ENCODE measurements around the gene FBXL2.

- no peak for TF ChIP-seq CTCF (IDR thresholded peaks at IDR 0.05)
- TF ChIP-seq POLR2A (IDR thresholded peaks at IDR 0.05), result no peak
Observed at GRCh38 chr3:33322412-33322811, 45.2 kb downstream of the FBXL2 start.

Measured in testis (tissue), 2 donors.